ENCODE results near the gene JUNB.

DNA sequence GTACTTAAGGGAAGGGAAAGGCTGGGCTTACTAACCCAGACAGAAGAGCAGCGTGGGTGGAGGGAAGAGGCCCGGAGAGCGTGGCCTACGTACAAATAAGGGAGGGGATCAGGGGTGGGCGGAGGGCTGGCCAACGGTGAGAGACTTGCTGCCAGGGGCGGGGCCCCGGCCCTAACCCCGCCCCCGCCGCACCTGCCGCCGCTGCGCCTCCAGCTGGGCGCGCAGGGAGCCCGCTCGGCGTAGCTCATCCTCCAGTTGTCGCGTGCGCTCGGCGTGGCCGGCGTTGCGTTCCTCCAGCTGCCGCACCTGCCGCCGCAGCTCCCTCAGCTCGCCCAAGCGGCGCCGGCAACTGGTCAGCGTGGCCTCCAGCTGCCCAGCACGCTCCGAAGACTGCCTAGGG lies 21.6 kb upstream of the JUNB start:
- TF ChIP-seq, protein P1, sequence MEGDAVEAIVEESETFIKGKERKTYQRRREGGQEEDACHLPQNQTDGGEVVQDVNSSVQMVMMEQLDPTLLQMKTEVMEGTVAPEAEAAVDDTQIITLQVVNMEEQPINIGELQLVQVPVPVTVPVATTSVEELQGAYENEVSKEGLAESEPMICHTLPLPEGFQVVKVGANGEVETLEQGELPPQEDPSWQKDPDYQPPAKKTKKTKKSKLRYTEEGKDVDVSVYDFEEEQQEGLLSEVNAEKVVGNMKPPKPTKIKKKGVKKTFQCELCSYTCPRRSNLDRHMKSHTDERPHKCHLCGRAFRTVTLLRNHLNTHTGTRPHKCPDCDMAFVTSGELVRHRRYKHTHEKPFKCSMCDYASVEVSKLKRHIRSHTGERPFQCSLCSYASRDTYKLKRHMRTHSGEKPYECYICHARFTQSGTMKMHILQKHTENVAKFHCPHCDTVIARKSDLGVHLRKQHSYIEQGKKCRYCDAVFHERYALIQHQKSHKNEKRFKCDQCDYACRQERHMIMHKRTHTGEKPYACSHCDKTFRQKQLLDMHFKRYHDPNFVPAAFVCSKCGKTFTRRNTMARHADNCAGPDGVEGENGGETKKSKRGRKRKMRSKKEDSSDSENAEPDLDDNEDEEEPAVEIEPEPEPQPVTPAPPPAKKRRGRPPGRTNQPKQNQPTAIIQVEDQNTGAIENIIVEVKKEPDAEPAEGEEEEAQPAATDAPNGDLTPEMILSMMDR (IDR thresholded peaks at IDR 0.05): no peak
- TF ChIP-seq, protein P2, sequence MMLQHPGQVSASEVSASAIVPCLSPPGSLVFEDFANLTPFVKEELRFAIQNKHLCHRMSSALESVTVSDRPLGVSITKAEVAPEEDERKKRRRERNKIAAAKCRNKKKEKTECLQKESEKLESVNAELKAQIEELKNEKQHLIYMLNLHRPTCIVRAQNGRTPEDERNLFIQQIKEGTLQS (CRISPR knock-in tag; conservative IDR thresholded peaks at IDR 0.05): no peak
- TF ChIP-seq CREB1 (CRISPR knock-in tag; IDR thresholded peaks at IDR 0.05): no peak
- TF ChIP-seq JUN (CRISPR knock-in tag; IDR thresholded peaks at IDR 0.05): no peak
- no peak for TF ChIP-seq CREM (CRISPR knock-in tag; IDR thresholded peaks at IDR 0.05)
- TF ChIP-seq, protein P3, sequence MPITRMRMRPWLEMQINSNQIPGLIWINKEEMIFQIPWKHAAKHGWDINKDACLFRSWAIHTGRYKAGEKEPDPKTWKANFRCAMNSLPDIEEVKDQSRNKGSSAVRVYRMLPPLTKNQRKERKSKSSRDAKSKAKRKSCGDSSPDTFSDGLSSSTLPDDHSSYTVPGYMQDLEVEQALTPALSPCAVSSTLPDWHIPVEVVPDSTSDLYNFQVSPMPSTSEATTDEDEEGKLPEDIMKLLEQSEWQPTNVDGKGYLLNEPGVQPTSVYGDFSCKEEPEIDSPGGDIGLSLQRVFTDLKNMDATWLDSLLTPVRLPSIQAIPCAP (CRISPR knock-in tag; IDR thresholded peaks at IDR 0.05): peak; percentile 60
- TF ChIP-seq IRF2 (CRISPR knock-in tag; IDR thresholded peaks at IDR 0.05; ENCODE audit: borderline replicate concordance, low read depth): no peak
- TF ChIP-seq, protein P4, sequence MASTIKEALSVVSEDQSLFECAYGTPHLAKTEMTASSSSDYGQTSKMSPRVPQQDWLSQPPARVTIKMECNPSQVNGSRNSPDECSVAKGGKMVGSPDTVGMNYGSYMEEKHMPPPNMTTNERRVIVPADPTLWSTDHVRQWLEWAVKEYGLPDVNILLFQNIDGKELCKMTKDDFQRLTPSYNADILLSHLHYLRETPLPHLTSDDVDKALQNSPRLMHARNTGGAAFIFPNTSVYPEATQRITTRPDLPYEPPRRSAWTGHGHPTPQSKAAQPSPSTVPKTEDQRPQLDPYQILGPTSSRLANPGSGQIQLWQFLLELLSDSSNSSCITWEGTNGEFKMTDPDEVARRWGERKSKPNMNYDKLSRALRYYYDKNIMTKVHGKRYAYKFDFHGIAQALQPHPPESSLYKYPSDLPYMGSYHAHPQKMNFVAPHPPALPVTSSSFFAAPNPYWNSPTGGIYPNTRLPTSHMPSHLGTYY (CRISPR knock-in tag; IDR thresholded peaks at IDR 0.05): no peak

Measured in WTC11 (cell line).